IMR-90 (cell line): ENCODE measurements around the gene ZDHHC24. TPM values are rescaled to one million over a fixed set of nuclear protein-coding genes. Genes with fewer than 3 reads are reported as not detected.

Source experiments
- ATAC-seq: fragments of 200-7000 bp; cut with Tn5 transposase; 2 replicates; pipeline ENCODE4 v1.9.1; 2020; ENCODE audit warnings: low read depth, mild to moderate bottlenecking, moderate library complexity
- BruUV-seq: library from RNA; stranded (reverse); fragments of 400-500 nt; replicated peaks from 2 replicates; lab custom pipeline; 2021; lab: Mats Ljungman, UMichigan
- CTCF ChIA-PET: fragments of 300-600 bp; formaldehyde crosslinking; extraction: SDS; loops from one replicate; lab custom pipeline; 2021; ENCODE audit warnings: antibody characterized with exemption; lab: Yijun Ruan, JAX
- POLR2A ChIA-PET: fragments of 300-600 bp; sonication (Branson Sonifier 250); formaldehyde crosslinking; loops from one replicate; lab custom pipeline; 2022; ENCODE audit warnings: antibody characterized with exemption; ENCODE audit not compliant: unreplicated experiment; lab: Charles Lee
- DNase-seq: peaks from one replicate; pipeline ENCODE4 v3.0.0; 2013
- H2AFZ ChIP-seq: replicated peaks from 2 replicates; pipeline ENCODE3; 2013; ENCODE audit warnings: low read length, mild to moderate bottlenecking; ENCODE audit not compliant: poor library complexity
- H2AK5ac ChIP-seq: 2 replicates; pipeline ENCODE4 v1.6.1; 2013; ENCODE audit warnings: low read depth, low read length, inconsistent platforms
- H2AK9ac ChIP-seq: replicated peaks from 2 replicates; pipeline ENCODE3; 2013; ENCODE audit warnings: mild to moderate bottlenecking, low read depth, low read length, moderate library complexity; ENCODE audit not compliant: poor library complexity
- H2BK120ac ChIP-seq: 2 replicates; pipeline ENCODE4 v1.6.1; 2013; ENCODE audit warnings: low read depth, low read length, inconsistent platforms
- H2BK15ac ChIP-seq: 3 replicates; pipeline ENCODE4 v1.6.1; 2013; ENCODE audit warnings: low read depth, low read length, inconsistent platforms
- H2BK20ac ChIP-seq: 2 replicates; pipeline ENCODE4 v1.6.1; 2013; ENCODE audit warnings: low read depth, mild to moderate bottlenecking, inconsistent platforms, low read length, moderate library complexity
- H2BK5ac ChIP-seq: 2 replicates; pipeline ENCODE4 v1.6.1; 2013; ENCODE audit warnings: mild to moderate bottlenecking, low read depth, low read length, inconsistent platforms; ENCODE audit not compliant: poor library complexity, severe bottlenecking
- H3K14ac ChIP-seq: replicated peaks from 2 replicates; pipeline ENCODE4 v1.6.1; 2013; ENCODE audit warnings: low read depth, low read length, inconsistent platforms
- H3K18ac ChIP-seq: 2 replicates; pipeline ENCODE4 v1.6.1; 2013; ENCODE audit warnings: low read depth, low read length, control low read depth
- H3K23ac ChIP-seq: 2 replicates; pipeline ENCODE4 v1.6.1; 2013; ENCODE audit warnings: low read depth, low read length, inconsistent platforms
- H3K27ac ChIP-seq: 2 replicates; pipeline ENCODE4 v1.5.1; 2013; ENCODE audit warnings: mild to moderate bottlenecking, control low read depth, low read length; ENCODE audit not compliant: insufficient read depth
- H3K27me3 ChIP-seq: 2 replicates; pipeline ENCODE4 v1.6.1; 2013; ENCODE audit warnings: low read length; ENCODE audit not compliant: control insufficient read depth, insufficient read depth
- H3K36me3 ChIP-seq: 2 replicates; pipeline ENCODE4 v1.6.1; 2013; ENCODE audit warnings: low read length, mixed read lengths; ENCODE audit not compliant: control insufficient read depth, insufficient read depth
- H3K4ac ChIP-seq: 2 replicates; pipeline ENCODE4 v1.6.1; 2013; ENCODE audit warnings: low read depth, low read length, inconsistent platforms
- H3K4me1 ChIP-seq: 2 replicates; pipeline ENCODE4 v1.6.1; 2013; ENCODE audit warnings: low read length, mixed read lengths; ENCODE audit not compliant: control insufficient read depth, insufficient read depth
- H3K4me2 ChIP-seq: 2 replicates; pipeline ENCODE4 v1.6.1; 2013; ENCODE audit warnings: low read depth, mild to moderate bottlenecking, control low read depth, low read length, moderate library complexity
- H3K4me3 ChIP-seq: 2 replicates; pipeline ENCODE4 v1.5.1; 2013; ENCODE audit warnings: low read depth, mild to moderate bottlenecking, control low read depth, low read length, moderate library complexity; ENCODE audit not compliant: insufficient read depth
- H3K56ac ChIP-seq: 2 replicates; pipeline ENCODE4 v1.6.1; 2013; ENCODE audit warnings: low read length, inconsistent platforms; ENCODE audit not compliant: insufficient read depth; ENCODE audit errors: extremely low read depth
- H3K79me1 ChIP-seq, 2 experiments: 2 replicates each; pipeline ENCODE4 v1.6.1; 2013; ENCODE audit warnings: low read length in 2 of 2, inconsistent platforms in 1 of 2, low read depth in 1 of 2
- H3K9ac ChIP-seq: 2 replicates; pipeline ENCODE4 v1.6.1; 2013; ENCODE audit warnings: low read depth, low read length, control low read depth
- H3K9me1 ChIP-seq: 2 replicates; pipeline ENCODE4 v1.6.1; 2013; ENCODE audit warnings: low read length, inconsistent platforms; ENCODE audit not compliant: insufficient read depth
- H3K9me3 ChIP-seq: 2 replicates; pipeline ENCODE4 v1.6.1; 2013; ENCODE audit warnings: low read length; ENCODE audit not compliant: control insufficient read depth, insufficient read depth
- H4K20me1 ChIP-seq: 2 replicates; pipeline ENCODE4 v1.6.1; 2013; ENCODE audit warnings: low read length, inconsistent platforms; ENCODE audit not compliant: insufficient read depth
- H4K5ac ChIP-seq: 2 replicates; pipeline ENCODE4 v1.6.1; 2013; ENCODE audit warnings: mild to moderate bottlenecking, low read depth, low read length, control low read depth
- H4K8ac ChIP-seq, 2 experiments: 2 replicates each; pipeline ENCODE4 v1.6.1; 2013; ENCODE audit warnings: low read depth in 2 of 2, low read length in 2 of 2, control low read depth in 1 of 2, inconsistent platforms in 1 of 2
- H4K91ac ChIP-seq: 2 replicates; pipeline ENCODE4 v1.6.1; 2013; ENCODE audit warnings: low read depth, low read length, inconsistent platforms; ENCODE audit not compliant: insufficient read depth
- BHLHE40 ChIP-seq: fragments of 150-350 bp; IDR thresholded peaks from 2 replicates; pipeline ENCODE4 v1.6.1; 2016; ENCODE audit warnings: mild to moderate bottlenecking, low read depth, low read length
- CEBPB ChIP-seq: IDR thresholded peaks from 2 replicates; pipeline ENCODE4 v1.6.1; 2012; ENCODE audit warnings: low read depth, low read length, improper control_type of control experiment
- CHD1 ChIP-seq: IDR thresholded peaks from 2 replicates; pipeline ENCODE4 v1.6.1; 2012; ENCODE audit warnings: low read depth, low read length, improper control_type of control experiment
- CTCF ChIP-seq: conservative IDR thresholded peaks from 2 replicates; pipeline ENCODE4 v1.5.1; 2012; ENCODE audit warnings: mild to moderate bottlenecking, low read depth, low read length, improper control_type of control experiment
- ELK1 ChIP-seq: fragments of 150-350 bp; IDR thresholded peaks from 2 replicates; pipeline ENCODE4 v1.6.1; 2016; ENCODE audit warnings: low read depth, mild to moderate bottlenecking, low read length, moderate library complexity, borderline replicate concordance
- FOS ChIP-seq: fragments of 150-350 bp; IDR thresholded peaks from 2 replicates; pipeline ENCODE4 v1.6.1; 2016; ENCODE audit warnings: low read depth, low read length
- MAFK ChIP-seq: IDR thresholded peaks from 2 replicates; pipeline ENCODE4 v1.6.1; 2012; ENCODE audit warnings: low read depth, low read length, improper control_type of control experiment
- MAZ ChIP-seq: IDR thresholded peaks from 2 replicates; pipeline ENCODE4 v1.6.1; 2012; ENCODE audit warnings: low read depth, mild to moderate bottlenecking, low read length, improper control_type of control experiment, moderate library complexity, borderline replicate concordance
- MXI1 ChIP-seq: IDR thresholded peaks from 2 replicates; pipeline ENCODE4 v1.6.1; 2012; ENCODE audit warnings: low read depth, mild to moderate bottlenecking, low read length, moderate library complexity, borderline replicate concordance
- NFE2L2 ChIP-seq: fragments of 150-350 bp; IDR thresholded peaks from 2 replicates; pipeline ENCODE4 v1.6.1; 2016; ENCODE audit warnings: low read depth, mild to moderate bottlenecking, low read length
- POLR2A ChIP-seq: IDR thresholded peaks from 2 replicates; pipeline ENCODE4 v1.6.1; 2012; ENCODE audit warnings: mild to moderate bottlenecking, low read depth, low read length
- RAD21 ChIP-seq: IDR thresholded peaks from 2 replicates; pipeline ENCODE4 v1.6.1; 2012; ENCODE audit warnings: low read length, improper control_type of control experiment
- RCOR1 ChIP-seq: IDR thresholded peaks from 2 replicates; pipeline ENCODE4 v1.6.1; 2012; ENCODE audit warnings: mild to moderate bottlenecking, low read length, improper control_type of control experiment; ENCODE audit not compliant: insufficient replicate concordance
- RFX5 ChIP-seq: IDR thresholded peaks from 2 replicates; pipeline ENCODE4 v1.8.0; 2012; ENCODE audit warnings: low read depth, mild to moderate bottlenecking, low read length, moderate library complexity
- USF2 ChIP-seq: fragments of 150-350 bp; IDR thresholded peaks from 2 replicates; pipeline ENCODE4 v1.6.1; 2017; ENCODE audit warnings: mild to moderate bottlenecking, antibody characterized with exemption, low read length, low read depth
- WGBS, 2 experiments: methylation state at CpG; one replicate each; pipeline versions ENCODE4 v1.1.5 to v1.1.7; 2013; ENCODE audit warnings: missing lambda C conversion rate in 2 of 2; ENCODE audit not compliant: insufficient read length in 1 of 2; ENCODE audit errors: extremely low coverage in 2 of 2; 5-methylcytosine and 5-hydroxymethylcytosine counted together
- dilution Hi-C: fragments of 300-500 bp; cut with HindIII; formaldehyde crosslinking; loops from one replicate; pipeline ENCODE4 v1.14.3; 2018; ENCODE audit warnings: low sequenced_read_pairs; ENCODE audit not compliant: unreplicated experiment
- in situ Hi-C: fragments of 300-500 bp; cut with MboI; formaldehyde crosslinking; loops from 3 replicates; pipeline ENCODE4 v1.14.3; 2019; ENCODE audit warnings: low sequenced_read_pairs, inconsistent platforms, mixed read lengths
- intact Hi-C: fragments of 100-400 bp; cut with micrococcal nuclease; formaldehyde crosslinking; loops from 2 replicates; pipeline ENCODE4 v1.10.0; 2022
- polyA plus RNA-seq, 3 experiments: library from polyadenylated mRNA; depleted of rRNA; stranded (reverse); fragments of >200 nt; gene quantifications; 2 replicates each; pipeline ENCODE4 v1.2.3, GENCODE V29; 2012; ENCODE audit warnings: low replicate concordance in 1 of 3
- total RNA-seq: library from RNA; depleted of rRNA; stranded (reverse); fragments of >200 nt; gene quantifications from 2 replicates; pipeline ENCODE4 v1.2.3, GENCODE V29; 2012

Gene ZDHHC24
- total and polyA plus RNA-seq, 2 of the 4 experiments (the other 2 are of a cell fraction), result 3.2 to 10.9 TPM

GRCh38 chr11:66561178-66561974 lies 15.5 kb upstream of the ZDHHC24 start:
- POLR2A ChIA-PET, result no interaction called here
- H3K27me3 ChIP-seq, result peaks cover 22% of the 10 kb centered on the region

More at GRCh38 chr11:66561178-66561974, 15.5 kb upstream of the ZDHHC24 start:
- H4K5ac ChIP-seq, result no peak overlapping the region
- no peak overlapping the region for H3K56ac ChIP-seq
- in situ Hi-C loops (no loop called here), intact Hi-C loops (no loop called here), dilution Hi-C loops (no loop called here)
- peaks cover 2% of the 10 kb centered on the region; the same call in 1 of the 2 replicates for H3K4me1 ChIP-seq
- H4K20me1 ChIP-seq, result no peaks in the 10 kb centered on the region
- no peak overlapping the region for H3K9ac ChIP-seq
- H3K9me3 ChIP-seq, result no peaks in the 10 kb centered on the region
- peaks cover 4% of the 10 kb centered on the region; the same call in 1 of the 2 replicates for H3K9me1 ChIP-seq
- no peak overlapping the region for H2AK5ac ChIP-seq
- no peak overlapping the region for H3K4me3 ChIP-seq
- no peak overlapping the region for H2BK20ac ChIP-seq
- no peak overlapping the region for H3K4ac ChIP-seq
- no peak overlapping the region for H4K8ac ChIP-seq
- H2AFZ ChIP-seq, result no peak overlapping the region
- H4K91ac ChIP-seq, result no peak overlapping the region
- WGBS, 2 experiments, result 64% methylated on average over 3 of the region's 14 CpGs; no CpG with 5 or more reads in 1 of the 2 experiments
- CTCF ChIA-PET, result no interaction called here
- DNase-seq (no peak), ATAC-seq (no peak)
- H3K27ac ChIP-seq, result no peak overlapping the region
- H3K79me1 ChIP-seq, result no peaks in the 10 kb centered on the region
- TF ChIP-seq NFE2L2 (no peak), MAZ (no peak), RFX5 (no peak), ELK1 (no peak), MAFK (no peak), POLR2A (no peak), MXI1 (no peak), CEBPB (no peak), RCOR1 (no peak), CTCF (no peak), CHD1 (no peak), FOS (no peak), USF2 (no peak), RAD21 (no peak), BHLHE40 (no peak)
- no peak overlapping the region for H3K23ac ChIP-seq
- H3K14ac ChIP-seq, result no peak overlapping the region
- no peak overlapping the region for H3K18ac ChIP-seq
- H2BK15ac ChIP-seq, result no peak overlapping the region
- no peak overlapping the region for H2AK9ac ChIP-seq
- no peak overlapping the region for H3K4me2 ChIP-seq
- H2BK5ac ChIP-seq, result no peak overlapping the region
- peaks cover 3% of the 10 kb centered on the region; the same call in 1 of the 2 replicates for H3K36me3 ChIP-seq
- no peak overlapping the region for H2BK120ac ChIP-seq
- BruUV-seq, result no TSS peak
